ENCODE measurements around the gene PLXNA4. TPM values are rescaled to one million over a fixed set of nuclear protein-coding genes. Genes with fewer than 3 reads are reported as not detected.

Gene PLXNA4
- total and polyA plus RNA-seq, 8 donors = 0.19 to 1.6 (median 0.47) TPM

GRCh38 chr7:132537456-132538145 lies 38.7 kb downstream of the PLXNA4 start:
- H3K27me3 ChIP-seq = no peaks in the 10 kb centered on the region
- no peak for FAIRE-seq
- no peaks in the 10 kb centered on the region for H3K9me3 ChIP-seq
- intact Hi-C loops (cut with DNase I) = no loop called here
- ATAC-seq = peak in 2 of 4 donors; percentile 36 to 46
- no peaks in the 10 kb centered on the region for H3K4me1 ChIP-seq
- DNase-seq = no peak
- 67 to 75% methylated on average over 8 of the region's 8 CpGs for WGBS, 2 donors
- no peak overlapping the region for H3K4me3 ChIP-seq
- no peak overlapping the region for H3K27ac ChIP-seq
- H3K36me3 ChIP-seq = no peaks in the 10 kb centered on the region
- TF ChIP-seq CTCF (IDR thresholded peaks at IDR 0.05) = no peak

- intact Hi-C loops (cut with DNase I) = no loop called here
- Histone ChIP-seq H3K4me1 (no peaks in the 10 kb centered on the region), H3K27ac (no peak overlapping the region), H3K4me3 (no peak overlapping the region), H3K36me3 (no peaks in the 10 kb centered on the region), H3K9me3 (no peaks in the 10 kb centered on the region), H3K27me3 (no peaks in the 10 kb centered on the region)
- DNase-seq = no peak
- 71 to 78% methylated on average over 13 of the region's 13 CpGs for WGBS, 2 donors
- no peak for FAIRE-seq
- no peak for TF ChIP-seq CTCF (IDR thresholded peaks at IDR 0.05)
- peak in 1 of 4 donors; percentile 29 for ATAC-seq
These were observed 39.4 kb downstream of the PLXNA4 start for GRCh38 chr7:132536654-132537395.

- TF ChIP-seq CTCF (IDR thresholded peaks at IDR 0.05) = no peak
- DNase-seq (no peak), FAIRE-seq (no peak), ATAC-seq (no peak)
- Histone ChIP-seq H3K27me3 (no peaks in the 10 kb centered on the region), H3K4me1 (no peaks in the 10 kb centered on the region), H3K36me3 (no peaks in the 10 kb centered on the region), H3K9me3 (no peaks in the 10 kb centered on the region), H3K4me3 (no peak overlapping the region), H3K27ac (no peak overlapping the region)
- 72 to 94% methylated on average over 2 of the region's 2 CpGs for WGBS, 2 donors
- intact Hi-C loops (cut with DNase I) = no loop called here
These were observed 42.4 kb downstream of the PLXNA4 start for GRCh38 chr7:132533916-132534315.

GRCh38 chr7:132532281-132532680 lies 44.0 kb downstream of the PLXNA4 start:
- DNase-seq (no peak), ATAC-seq (no peak), FAIRE-seq (no peak)
- Histone ChIP-seq H3K4me3 (no peak overlapping the region), H3K27me3 (no peaks in the 10 kb centered on the region), H3K36me3 (no peaks in the 10 kb centered on the region), H3K27ac (no peak overlapping the region), H3K4me1 (no peaks in the 10 kb centered on the region), H3K9me3 (no peaks in the 10 kb centered on the region)
- 71 to 77% methylated on average over 4 of the region's 4 CpGs for WGBS, 2 donors
- intact Hi-C loops (cut with DNase I) = no loop called here
- no peak for TF ChIP-seq CTCF (IDR thresholded peaks at IDR 0.05)

- DNase-seq = no peak
- 73 to 76% methylated on average over 5 of the region's 5 CpGs for WGBS, 2 donors
These were observed 44.7 kb downstream of the PLXNA4 start for GRCh38 chr7:132531562-132531961.

More at GRCh38 chr7:132531562-132531961, 44.7 kb downstream of the PLXNA4 start:
- no peak for TF ChIP-seq CTCF (IDR thresholded peaks at IDR 0.05)
- H3K9me3 ChIP-seq = no peaks in the 10 kb centered on the region
- H3K4me1 ChIP-seq = no peaks in the 10 kb centered on the region
- ATAC-seq (no peak), FAIRE-seq (no peak)
- no peak overlapping the region for H3K27ac ChIP-seq
- intact Hi-C loops (cut with DNase I) = no loop called here
- no peak overlapping the region for H3K4me3 ChIP-seq
- no peaks in the 10 kb centered on the region for H3K27me3 ChIP-seq
- H3K36me3 ChIP-seq = no peaks in the 10 kb centered on the region

Data from pancreas (tissue), 10 donors.